Measurements from ENCODE around the gene NPRL2. TPM values are rescaled to one million over a fixed set of nuclear protein-coding genes. Genes with fewer than 3 reads are reported as not detected.

The NPRL2 gene
- total and polyA plus RNA-seq, 2 of the 13 experiments (the other 11 are each of a cell fraction or from before 2014, with no cell fraction given), result 30.6 to 51.4 TPM

DNA sequence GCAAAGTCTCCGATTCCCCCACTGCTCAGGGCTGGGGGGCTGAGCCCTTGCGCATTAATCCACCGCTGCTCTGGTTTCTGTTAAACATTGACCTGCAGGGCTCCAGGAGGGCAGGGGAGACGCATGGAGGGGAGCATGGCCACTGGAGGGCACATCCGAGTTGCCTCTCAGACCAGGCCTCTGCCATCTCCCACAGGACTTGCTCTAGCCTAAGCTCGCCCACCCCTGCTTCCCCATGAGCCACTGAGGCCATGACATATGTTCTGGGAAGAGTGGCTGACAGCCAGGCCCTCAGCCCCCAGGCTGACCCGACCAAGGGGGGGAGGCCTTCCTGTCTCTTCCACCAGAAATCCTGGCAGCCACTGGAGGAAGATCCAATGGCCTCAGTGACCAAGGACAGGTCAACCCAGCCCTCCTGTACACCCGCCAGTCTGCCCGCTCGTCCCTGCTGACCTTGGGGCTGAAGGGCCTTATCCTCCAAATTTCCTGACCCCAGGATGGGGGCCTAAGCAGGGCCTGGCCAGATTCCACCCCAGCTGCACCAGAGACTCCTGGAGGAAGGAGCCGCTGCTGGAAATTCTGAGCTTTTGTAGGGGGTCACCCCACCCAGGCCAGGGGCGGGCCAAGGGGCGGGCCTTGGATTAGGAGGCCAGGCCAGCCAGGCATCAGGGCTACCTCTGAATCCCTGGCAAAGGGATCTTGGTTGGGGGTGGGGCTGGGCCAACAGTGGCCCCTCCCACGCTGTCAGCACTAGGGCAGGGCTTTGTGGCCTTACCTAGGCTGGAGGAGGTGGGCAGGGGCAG is 47.4 kb downstream of the NPRL2 start, which contains the start of gene HYAL1 (continued):
- TF ChIP-seq, protein P1, sequence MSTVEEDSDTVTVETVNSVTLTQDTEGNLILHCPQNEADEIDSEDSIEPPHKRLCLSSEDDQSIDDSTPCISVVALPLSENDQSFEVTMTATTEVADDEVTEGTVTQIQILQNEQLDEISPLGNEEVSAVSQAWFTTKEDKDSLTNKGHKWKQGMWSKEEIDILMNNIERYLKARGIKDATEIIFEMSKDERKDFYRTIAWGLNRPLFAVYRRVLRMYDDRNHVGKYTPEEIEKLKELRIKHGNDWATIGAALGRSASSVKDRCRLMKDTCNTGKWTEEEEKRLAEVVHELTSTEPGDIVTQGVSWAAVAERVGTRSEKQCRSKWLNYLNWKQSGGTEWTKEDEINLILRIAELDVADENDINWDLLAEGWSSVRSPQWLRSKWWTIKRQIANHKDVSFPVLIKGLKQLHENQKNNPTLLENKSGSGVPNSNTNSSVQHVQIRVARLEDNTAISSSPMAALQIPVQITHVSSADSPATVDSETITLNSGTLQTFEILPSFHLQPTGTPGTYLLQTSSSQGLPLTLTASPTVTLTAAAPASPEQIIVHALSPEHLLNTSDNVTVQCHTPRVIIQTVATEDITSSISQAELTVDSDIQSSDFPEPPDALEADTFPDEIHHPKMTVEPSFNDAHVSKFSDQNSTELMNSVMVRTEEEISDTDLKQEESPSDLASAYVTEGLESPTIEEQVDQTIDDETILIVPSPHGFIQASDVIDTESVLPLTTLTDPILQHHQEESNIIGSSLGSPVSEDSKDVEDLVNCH (CRISPR knock-in tag; IDR thresholded peaks at IDR 0.05), result no peak; the same call in 1 of the 2 replicates
- no peak for TF ChIP-seq TBL1XR1 (IDR thresholded peaks at IDR 0.05; ENCODE audit: borderline replicate concordance, low read length, partially characterized antibody)
- TF ChIP-seq ZNF644 (CRISPR knock-in tag; IDR thresholded peaks at IDR 0.05; ENCODE audit: low read depth), result no peak
- peak; percentile 41; the same call in 1 of the 2 replicates for TF ChIP-seq ZNF337 (CRISPR knock-in tag; IDR thresholded peaks at IDR 0.05; ENCODE audit: borderline replicate concordance, low read depth)
- no peak for TF ChIP-seq TCF7L2 (IDR thresholded peaks at IDR 0.05; ENCODE audit: low read depth, low read length)
- no peak for TF ChIP-seq RNF2 (conservative IDR thresholded peaks at IDR 0.05; ENCODE audit: low read depth)
- no peak for TF ChIP-seq REL (CRISPR knock-in tag; conservative IDR thresholded peaks at IDR 0.05)
- TF ChIP-seq FOXA1 (IDR thresholded peaks at IDR 0.05), result no peak
- TF ChIP-seq FOXA1 (CRISPR knock-in tag; IDR thresholded peaks at IDR 0.05), result no peak; the same call in 1 of the 2 replicates
- TF ChIP-seq NR2F6 (IDR thresholded peaks at IDR 0.05), result peak; percentile 34; the same call in 1 of the 2 replicates
- peak; percentile 60 for TF ChIP-seq NR2F6 (CRISPR knock-in tag; IDR thresholded peaks at IDR 0.05)
- TF ChIP-seq ZBTB38 (CRISPR knock-in tag; IDR thresholded peaks at IDR 0.05), result peak; percentile 19; the same call in 1 of the 2 replicates
- TF ChIP-seq ARID5B (CRISPR knock-in tag; IDR thresholded peaks at IDR 0.05), result no peak; the same call in none of the 2 replicates
- peak; percentile 64; the same call in 1 of the 2 replicates for TF ChIP-seq HOXD1 (CRISPR knock-in tag; IDR thresholded peaks at IDR 0.05)
- TF ChIP-seq AKAP8 (CRISPR knock-in tag; IDR thresholded peaks at IDR 0.05), result 0 out of 2 replicates have a peak, but pooled peaks have one; percentile 11
- TF ChIP-seq, protein P2, sequence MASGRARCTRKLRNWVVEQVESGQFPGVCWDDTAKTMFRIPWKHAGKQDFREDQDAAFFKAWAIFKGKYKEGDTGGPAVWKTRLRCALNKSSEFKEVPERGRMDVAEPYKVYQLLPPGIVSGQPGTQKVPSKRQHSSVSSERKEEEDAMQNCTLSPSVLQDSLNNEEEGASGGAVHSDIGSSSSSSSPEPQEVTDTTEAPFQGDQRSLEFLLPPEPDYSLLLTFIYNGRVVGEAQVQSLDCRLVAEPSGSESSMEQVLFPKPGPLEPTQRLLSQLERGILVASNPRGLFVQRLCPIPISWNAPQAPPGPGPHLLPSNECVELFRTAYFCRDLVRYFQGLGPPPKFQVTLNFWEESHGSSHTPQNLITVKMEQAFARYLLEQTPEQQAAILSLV (CRISPR knock-in tag; IDR thresholded peaks at IDR 0.05; ENCODE audit: borderline replicate concordance), result 0 out of 2 replicates have a peak, but pooled peaks have one; percentile 26
- TF ChIP-seq, protein P3, sequence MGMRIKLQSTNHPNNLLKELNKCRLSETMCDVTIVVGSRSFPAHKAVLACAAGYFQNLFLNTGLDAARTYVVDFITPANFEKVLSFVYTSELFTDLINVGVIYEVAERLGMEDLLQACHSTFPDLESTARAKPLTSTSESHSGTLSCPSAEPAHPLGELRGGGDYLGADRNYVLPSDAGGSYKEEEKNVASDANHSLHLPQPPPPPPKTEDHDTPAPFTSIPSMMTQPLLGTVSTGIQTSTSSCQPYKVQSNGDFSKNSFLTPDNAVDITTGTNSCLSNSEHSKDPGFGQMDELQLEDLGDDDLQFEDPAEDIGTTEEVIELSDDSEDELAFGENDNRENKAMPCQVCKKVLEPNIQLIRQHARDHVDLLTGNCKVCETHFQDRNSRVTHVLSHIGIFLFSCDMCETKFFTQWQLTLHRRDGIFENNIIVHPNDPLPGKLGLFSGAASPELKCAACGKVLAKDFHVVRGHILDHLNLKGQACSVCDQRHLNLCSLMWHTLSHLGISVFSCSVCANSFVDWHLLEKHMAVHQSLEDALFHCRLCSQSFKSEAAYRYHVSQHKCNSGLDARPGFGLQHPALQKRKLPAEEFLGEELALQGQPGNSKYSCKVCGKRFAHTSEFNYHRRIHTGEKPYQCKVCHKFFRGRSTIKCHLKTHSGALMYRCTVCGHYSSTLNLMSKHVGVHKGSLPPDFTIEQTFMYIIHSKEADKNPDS (CRISPR knock-in tag; IDR thresholded peaks at IDR 0.05), result no peak
- TF ChIP-seq FOXC1 (CRISPR knock-in tag; IDR thresholded peaks at IDR 0.05; ENCODE audit: borderline replicate concordance), result no peak
- no peak for TF ChIP-seq JDP2 (CRISPR knock-in tag; IDR thresholded peaks at IDR 0.05; ENCODE audit: borderline replicate concordance)
- TF ChIP-seq ZFP36L1 (CRISPR knock-in tag; IDR thresholded peaks at IDR 0.05), result peak; percentile 51; the same call in 1 of the 2 replicates
- TF ChIP-seq MBNL3 (CRISPR knock-in tag; conservative IDR thresholded peaks at IDR 0.05), result no peak

Data from HepG2 (cell line).